Amniotic stem cell (primary cell): ENCODE results near the gene OMD.

Experiments used
- DNase-seq: peaks from one replicate; lab custom pipeline; 2025; lab: John Stamatoyannopoulos, UW

Gene OMD, protein sequence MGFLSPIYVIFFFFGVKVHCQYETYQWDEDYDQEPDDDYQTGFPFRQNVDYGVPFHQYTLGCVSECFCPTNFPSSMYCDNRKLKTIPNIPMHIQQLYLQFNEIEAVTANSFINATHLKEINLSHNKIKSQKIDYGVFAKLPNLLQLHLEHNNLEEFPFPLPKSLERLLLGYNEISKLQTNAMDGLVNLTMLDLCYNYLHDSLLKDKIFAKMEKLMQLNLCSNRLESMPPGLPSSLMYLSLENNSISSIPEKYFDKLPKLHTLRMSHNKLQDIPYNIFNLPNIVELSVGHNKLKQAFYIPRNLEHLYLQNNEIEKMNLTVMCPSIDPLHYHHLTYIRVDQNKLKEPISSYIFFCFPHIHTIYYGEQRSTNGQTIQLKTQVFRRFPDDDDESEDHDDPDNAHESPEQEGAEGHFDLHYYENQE

DNA sequence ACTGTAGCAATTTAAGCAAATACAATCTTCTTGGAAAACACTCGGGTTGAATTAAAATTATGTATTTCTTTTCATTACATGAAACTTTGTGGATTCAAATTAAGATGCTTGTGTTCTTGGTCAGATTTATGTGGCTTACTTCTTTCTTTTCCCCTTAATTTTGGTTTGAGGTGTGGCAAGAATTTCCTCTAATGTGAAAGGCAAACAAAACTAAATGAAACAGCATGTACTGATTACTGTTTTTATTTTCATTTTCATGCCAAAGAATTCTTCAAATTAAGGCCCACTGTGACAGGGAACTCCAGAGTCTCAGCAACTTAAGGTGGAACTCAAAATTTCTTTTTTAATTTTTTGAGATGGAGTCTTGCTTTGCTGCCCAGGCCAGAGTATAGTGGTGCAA is at the start of gene OMD:
Gene OMD (minus strand): TSS at position 132 of the 400 bp plus-strand sequence. CDS start 6,913 bp downstream, outside the sequence.
- no peak for DNase-seq

DNA sequence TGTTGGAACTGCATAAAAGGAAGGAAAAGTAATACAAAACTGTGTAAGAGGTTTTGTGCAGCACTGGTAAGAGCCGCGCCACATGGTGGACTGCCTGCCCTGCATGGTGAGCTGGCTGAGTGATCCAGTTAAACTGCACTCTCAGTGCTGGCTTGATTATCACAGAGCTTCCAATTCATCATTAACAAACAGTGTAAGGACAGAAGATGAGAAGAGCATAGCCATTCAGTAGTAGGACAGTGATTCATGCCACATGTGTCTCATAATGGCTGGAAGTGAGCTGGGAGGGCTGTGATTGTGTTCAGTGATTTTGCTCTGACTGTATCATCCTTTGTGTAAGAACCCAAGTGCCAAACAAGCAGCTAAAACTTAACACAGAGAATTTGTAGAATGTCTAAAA is 43.9 kb upstream of the OMD start:
- DNase-seq = no peak

DNA sequence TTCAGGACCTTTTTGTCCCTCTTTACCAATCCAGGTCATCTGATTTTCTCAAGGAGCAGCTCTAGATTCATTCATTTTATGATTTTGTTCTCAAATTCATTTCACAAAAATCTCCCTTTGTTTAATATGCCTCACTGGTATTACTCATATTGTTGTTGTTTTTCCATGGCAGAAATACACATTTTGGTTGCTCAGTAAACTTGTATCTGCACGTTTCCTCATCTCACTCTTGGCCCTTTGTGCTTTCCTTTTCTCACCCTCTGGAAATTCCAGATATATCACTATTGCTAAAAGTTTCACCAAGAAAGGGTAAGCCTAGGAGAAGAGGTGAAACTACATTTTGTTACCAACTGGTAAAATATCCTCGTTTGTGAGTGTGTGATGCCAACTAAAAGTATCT is 43.2 kb upstream of the OMD start:
- DNase-seq = no peak

DNA sequence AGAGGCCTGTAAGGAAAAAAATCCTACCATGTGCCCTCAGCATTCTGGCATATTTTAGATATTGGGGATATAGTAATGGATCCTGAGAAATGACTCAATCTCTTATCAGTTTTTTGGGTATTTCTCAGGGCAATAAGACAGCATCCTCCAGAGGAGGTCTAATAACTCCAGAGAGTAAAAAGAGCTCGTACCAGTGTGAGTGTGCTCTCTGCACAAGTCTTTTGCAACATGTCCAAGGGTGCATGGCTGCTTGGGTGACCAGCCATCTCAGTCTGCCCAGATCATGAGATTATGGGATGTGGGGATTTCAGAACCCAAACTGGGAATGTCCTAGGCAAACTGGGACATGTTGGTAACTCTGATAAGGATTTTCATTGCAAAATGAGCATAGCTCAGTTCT is 42.8 kb upstream of the OMD start:
- DNase-seq = no peak

DNA sequence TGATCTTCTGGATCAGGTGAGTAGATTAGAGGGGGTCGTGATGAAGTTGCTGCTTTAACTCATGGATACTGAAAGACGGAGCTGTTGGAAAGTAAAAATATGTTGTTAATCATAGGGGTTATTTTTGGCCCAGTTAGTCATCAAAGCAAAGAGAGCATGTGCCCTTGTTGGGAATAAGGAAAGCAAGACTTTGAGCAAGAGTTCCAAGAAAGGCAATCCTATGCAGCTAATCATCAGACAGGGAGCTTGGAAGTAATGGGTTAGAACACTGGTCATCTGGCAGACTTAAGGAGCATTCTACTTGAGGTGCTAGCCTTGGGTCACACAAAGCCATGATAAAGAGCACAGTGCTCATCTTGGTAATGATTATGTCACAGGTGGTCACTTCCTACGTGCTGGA is 39.7 kb upstream of the OMD start:
- DNase-seq = peak; percentile 69

DNA sequence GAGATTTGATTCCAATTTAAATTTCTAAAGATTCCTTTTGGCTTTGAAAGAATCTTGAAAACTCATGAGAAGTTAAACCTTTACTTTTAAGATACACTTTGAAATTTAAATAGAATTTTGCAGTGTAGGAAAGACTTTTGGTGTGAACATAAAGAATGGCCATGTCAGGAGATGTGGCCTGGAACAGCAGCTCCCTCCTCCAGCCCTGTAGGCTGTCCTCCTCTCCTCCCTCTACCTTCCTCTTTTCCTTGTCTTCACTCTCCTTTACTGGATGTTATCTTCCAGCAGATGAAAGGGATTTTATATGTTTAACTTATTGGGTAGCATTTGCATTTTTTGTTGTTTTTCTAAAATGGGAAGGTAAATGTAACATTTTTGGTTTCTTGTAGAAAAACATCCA is 39.1 kb upstream of the OMD start:
- no peak for DNase-seq

DNA sequence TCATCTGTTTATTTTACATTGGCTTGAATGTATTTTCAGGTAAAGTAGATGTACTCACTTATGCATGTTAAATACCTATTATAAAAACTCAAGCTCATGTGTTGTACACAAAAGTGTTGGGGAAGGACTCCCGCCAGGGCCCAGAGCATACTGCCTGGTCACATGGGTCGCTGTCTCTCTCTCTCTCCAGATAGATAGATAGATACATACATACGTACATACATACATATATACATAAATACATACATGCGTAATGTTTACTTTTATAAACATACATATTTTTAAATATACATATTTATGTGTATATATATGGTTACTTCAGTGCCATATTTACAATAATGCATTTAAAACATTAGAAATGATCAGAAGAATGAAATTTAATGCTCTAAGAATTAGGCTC is 33.3 kb upstream of the OMD start:
- DNase-seq = no peak

DNA sequence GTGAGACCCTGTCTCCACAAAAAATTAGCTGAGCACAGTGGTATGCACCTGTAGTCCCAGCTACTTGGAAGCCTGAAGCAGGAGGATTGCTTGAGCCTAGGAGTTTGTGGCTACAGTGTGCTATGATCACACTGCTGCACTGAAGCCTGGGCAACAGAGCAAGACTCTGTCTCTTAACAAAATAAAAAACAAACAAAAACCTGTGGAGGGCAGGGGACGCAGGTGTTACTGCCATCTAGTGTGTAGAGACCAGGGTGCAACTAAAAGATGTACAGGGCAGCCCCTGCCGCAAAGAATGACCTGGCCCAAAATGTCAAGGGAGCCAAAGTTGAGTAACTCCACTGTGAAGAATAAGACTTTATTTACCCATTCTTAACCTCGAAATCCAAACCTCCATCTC is 30.9 kb upstream of the OMD start:
- no peak for DNase-seq

DNA sequence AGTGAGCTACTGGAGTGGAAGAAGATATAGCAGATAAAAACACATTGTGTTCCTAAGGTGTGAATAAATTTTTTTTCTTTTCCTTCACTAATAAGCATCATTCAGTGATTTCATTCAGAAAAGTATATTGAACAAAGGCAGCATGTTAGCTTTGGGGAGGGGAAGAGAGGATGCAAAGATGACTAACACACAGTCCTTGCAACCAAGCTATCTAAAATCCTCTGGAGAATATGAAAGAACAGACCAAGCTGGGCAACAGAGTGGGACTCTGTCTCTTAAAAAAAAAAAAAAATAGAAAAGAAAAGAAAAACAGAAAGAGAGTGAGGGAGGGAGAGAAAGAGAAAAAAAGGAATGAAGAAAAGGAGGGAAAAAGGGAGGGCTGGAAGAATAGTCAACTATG is 22.3 kb upstream of the OMD start:
- no peak for DNase-seq

DNA sequence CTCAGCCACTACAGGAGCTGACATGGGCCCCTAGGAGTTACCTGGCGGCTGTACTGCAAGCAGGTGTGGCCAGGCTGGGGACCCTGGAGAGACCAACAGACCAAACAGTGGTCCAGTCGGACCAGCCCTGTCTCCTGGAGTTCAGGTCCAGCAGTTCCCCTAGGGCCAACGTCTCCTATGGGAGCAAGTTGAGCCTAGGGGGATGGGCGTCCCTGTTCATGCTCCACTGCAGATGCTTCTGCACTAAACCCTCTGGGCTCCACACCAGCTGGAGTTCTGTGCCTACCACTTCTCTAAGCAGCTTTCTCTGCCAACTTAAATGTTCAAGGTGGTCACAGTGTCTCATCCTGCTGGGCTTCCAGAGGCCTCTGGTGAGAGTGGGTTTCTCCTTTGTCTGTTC is 20.6 kb upstream of the OMD start:
- DNase-seq = no peak

DNA sequence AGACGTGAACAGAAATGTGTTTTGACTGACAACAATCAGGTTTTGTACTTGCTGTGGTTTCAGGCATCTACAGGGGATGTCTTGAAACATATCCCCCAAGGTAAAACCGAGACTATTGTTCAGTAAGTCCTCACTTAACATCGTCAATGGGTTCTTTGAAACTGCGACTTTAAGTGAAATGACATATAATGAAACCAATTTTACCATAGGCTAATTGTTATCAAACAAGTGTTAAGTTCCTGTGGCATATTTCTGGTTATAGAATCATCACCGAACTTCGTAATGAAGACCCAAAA is 16.4 kb upstream of the OMD start:
- DNase-seq = no peak

DNA sequence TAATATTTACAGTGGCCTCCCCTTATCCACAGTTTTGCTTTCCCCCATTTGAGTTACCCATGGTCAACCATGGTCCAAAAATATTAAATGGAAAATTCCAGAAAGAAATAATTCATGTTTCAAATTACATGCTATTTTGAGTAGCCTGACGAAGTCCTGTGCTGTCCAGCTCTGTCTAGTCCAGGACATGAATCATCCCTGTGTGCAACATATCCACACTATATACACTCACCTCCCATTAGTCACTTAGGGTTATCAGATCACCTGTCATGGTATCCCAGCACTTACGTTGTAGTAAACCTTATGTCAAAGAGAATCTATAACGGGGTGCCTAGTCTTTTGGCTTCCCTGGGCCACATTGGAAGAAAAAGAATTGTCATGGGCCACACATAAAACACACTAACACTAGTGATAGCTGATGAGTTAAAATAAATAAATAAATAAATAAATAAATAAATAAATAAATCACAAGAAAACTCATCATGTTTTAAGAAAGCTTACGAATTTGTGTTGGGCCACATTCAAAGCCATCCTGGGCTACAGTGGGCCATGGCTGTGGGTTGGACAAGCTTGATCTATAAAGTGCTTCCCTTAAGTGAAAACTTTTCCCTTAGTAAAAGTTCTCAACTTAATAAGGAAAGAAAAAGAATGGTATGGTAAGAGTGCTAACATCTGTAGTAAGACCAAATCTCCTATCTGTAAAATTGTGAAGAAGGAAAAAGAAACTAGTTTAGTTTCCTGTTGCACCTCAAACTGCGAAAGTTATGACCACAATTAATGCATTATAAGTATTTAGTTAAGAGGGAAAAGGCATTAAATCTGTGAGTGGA is 15.9 kb upstream of the OMD start:
- DNase-seq = peak; percentile 44

DNA sequence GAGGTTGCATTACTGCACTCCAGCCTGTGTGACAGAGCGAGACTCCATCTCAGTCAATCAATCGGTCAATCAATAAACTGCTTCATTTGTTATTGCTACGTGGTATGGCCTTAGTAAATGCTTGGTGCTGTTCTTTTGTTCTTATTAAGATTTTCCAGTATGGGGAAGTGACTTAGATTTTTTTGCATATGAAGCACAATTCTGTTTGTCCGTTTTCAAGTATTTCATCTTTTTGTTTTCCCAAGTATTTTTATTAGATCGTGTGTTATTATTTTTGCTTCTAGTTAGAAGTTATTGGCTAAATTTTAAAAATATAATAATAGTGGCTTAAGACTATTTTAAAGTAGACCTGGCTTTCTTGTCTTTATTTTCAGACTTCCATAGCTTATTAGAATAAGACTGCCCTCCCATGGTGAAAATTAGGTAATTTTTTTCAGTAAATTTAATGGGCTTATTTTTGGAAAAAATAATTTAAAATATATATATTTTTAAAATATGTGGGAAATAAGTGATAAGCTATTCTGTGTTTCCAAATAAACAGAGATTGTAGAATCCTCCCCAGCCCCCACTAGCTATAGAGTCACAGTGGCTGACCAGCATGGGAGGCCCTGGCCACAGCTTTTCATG is 14.7 kb upstream of the OMD start:
- no peak for DNase-seq

DNA sequence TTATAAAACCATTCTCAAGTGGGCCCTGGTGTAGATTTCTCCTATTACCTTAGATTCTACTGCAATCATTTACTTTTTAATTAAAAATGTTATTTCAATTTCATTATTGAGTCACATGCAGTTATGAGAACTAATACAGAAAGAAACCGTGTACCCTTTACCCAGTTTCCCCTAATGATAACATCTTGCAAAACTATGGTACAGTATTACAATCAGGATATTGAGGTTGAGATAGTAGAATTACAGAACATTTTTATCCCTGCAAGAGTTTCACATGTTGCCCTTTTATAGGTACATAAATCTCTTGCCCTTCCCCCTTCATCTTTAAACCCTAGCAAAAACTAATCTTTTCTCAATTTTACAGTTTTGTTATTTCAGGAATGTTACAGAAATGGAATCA is 11.0 kb upstream of the OMD start:
- no peak for DNase-seq

DNA sequence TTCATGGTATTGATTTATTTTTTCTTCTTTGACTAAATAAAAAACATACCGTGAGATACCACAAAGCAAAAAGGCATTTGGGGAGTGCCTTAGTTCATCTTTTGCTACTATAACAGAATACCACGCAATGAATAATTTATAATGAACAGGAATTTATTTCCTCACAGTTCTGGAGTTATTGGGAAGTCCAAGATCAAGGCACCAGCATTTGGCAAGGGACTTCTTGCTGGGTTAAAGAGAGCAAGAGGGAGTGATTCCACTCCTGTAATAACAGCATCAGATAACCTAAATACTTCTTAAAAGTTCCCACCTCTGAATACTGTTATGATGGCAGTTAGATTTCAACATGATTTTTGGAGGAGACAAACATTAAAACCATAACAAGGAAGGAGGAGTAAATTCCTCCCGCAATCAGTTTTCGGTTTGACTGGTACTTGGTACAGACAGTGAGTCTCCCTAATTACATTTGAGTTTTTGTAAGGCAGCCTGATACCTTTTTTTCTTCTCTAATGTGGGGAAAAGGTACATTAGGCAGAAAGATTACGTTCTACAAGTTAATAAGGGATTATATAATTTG is 8.8 kb upstream of the OMD start:
- no peak for DNase-seq

DNA sequence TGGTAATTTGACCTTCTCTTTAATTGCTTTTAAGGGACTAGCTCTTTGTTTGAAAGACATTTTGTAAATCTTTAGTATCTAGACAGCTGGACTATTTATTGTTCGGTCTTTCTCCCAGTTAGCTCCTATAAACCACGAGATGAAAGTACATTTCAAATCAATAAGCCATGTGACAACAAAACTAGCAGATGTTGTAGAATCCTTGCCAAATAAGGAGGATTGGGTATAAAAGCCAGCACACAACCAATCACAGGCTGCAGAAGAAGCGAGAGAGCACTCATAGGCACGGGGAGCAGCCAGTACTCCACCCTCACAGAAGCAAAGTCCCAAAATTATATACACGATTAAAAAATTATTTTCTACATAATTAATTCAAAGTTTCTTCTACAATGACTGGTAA is 8.1 kb upstream of the OMD start:
- DNase-seq = no peak

DNA sequence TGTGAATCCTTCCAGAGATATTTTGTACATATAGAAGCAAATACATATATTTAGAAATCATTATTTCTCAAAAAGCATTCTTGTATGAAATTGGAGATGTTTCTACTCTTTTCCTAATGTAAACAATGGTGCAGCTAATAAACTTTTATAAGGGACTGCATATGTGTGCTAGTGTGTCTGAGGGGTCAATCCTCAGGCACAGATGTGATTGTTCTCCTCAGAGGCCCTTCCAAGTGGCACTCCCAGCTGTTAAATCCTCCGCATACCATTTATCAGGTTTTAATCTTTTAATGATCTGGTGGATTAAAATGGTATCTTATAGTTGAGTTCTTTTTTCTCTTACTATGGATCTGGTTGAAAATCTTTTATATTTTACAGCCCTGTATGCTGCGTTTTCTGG is 5.6 kb upstream of the OMD start:
- no peak for DNase-seq

DNA sequence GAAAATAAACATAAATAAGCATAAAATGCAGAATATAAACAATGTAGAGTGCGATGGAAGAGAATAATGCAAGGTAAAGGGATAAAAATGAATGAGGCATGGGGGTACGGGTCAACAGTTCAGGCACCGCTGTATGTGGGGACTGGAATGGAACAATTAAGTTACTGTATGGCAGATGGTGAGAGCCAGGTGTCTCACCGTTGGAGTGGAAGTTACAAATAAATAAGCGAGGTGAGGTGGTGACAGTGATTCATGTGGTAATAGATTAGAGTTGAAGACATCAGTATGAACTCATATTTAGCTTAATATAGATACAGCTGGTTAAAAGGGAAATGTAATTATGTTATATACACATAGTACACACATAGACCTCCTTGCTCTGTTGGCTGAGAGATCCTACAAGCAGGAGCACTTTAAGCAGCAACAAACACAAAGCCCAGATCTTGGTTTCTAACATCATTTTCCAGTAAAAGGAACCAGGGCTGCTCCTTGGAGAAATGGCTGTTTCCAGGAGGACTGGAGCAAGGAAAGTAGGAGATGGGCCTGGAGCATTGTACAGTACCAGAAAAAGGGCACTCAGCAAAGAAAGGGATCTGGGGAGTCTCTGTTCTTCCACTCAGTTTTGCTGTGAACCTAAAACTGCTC is 2.4 kb upstream of the OMD start:
- no peak for DNase-seq

DNA sequence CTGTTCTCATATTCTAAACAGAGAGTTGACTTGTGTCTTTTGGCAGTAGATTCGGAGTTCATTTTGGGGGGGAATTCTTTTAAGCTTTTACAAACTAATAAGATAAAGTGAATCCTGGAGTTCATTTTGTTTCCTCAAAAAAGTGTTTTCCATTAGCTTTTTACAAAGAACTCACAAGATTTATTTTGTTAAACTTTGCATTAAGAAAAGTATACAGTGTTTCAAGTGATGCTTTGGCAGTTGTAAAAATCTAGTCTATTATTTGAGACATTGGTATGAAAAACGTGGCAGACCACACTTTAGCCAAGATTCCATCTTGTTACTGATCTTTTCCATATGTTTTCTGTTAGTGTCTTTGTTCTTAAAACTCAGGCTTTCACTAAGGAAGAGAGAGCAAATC is 1.2 kb upstream of the OMD start:
- no peak for DNase-seq

DNA sequence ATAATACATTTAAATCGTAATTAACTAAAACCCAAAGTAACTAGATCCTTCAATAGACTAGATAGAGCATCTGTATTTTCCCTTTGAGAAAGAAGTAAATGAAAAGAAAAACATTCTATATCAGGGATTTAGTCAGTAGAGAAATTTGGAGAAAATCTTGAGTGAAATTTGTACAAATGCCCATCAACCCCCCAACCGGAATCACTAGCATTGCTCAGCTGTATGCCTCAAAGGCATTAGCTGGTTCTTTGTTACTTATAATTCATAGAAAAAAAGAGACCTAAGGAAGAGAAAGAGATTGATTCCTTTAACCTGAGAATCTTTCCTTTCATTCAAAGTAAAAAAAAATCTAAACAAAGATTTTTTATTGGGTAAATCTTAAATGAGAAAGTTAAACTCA is 659 bp downstream of the OMD start:
- no peak for DNase-seq

DNA sequence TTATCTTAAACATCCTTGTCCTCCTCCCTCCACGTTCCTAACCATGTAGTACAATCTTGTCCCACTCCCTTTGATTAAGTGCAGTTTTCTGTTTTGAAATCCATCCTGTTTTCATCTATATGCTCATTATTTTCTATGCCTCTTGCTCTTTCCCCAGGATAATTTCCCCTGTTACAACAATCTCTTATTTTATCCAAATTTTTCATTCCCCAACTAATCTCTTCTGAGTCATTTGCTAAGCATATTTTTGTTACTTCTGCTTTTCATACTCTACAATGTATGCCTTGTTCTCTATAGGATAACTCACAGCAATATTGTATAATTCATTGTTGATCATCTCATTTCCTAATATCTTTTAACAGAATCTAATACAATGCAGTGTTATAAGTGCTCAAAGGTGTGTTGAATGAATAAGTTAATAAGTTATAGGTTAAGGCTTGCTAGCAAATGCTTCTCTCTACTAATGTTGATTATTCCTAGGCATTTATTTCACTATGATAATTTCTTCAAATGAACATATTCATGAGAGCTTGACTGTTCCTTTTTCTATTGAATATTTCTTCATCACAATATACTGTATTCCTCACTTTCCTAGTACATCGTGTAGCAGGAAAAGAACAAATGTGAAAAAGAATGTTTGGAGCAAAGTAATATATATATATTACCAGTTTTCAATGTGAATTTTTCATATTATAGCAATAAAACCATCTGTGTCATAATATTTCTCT is 1.5 kb downstream of the OMD start:
- DNase-seq = no peak

DNA sequence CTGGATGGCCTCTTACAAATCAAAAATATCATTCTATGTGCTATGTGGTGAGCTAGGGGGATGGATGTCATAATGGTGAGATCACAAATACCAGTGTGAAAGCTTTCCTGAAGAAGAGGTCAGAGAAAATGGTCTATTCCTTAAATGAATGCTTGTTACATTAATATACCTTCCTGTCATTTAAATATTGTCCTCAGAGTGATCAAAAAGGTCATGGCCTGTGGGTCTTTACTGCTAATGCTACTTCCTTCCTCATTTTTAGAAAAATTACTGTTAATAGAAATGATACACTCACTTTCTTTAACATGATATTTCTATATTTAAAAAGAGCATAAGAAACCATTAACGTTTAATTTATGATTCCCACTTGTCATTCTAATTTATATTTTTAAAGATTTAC is 9.7 kb downstream of the OMD start:
- no peak for DNase-seq
